Measurements from ENCODE around the gene SLC43A2.
"Not testable (repeated sequence)": the region's sequence is repeated elsewhere in the genome, so short reads cannot be mapped to it uniquely, and the experiment has no call there.

SLC43A2 gene

DNA sequence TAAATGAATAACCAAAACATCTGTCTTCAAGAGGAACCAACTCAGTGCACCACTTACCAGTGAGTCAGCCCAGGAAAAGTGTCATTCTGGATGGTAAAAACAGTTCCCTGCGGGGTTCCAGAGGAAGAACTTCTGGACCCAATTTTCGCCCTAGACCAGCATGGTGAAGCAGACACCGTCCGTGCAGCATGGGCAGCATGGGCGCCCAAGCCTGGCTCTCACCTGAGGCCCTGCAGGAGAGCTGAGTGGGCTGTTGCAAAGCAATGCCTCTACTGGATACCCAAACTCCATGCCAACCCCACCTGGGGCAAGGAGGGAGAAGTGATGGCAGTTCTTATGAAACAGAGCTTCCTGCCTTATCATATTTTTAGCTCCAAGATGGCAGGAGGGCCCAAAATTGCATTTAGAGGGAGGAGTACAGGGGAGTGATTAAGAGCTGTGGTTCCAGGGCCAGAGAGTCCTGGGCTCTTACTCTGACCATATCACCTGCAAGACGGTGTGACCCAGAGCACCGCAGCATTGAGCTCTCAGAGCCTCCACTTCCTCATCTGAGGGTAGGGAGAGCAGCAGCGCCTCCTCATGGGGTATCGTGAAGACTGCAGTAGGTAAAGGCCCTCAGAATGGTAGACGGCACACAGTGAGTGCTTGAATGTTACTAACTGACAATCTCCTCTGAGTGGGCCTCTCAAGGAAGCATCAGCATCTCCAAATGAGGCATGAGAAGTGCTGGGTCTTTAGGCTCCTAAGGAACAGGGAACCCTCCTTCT lies 95.6 kb downstream of the SLC43A2 start:
- DNase-seq = peak; percentile 27

DNA sequence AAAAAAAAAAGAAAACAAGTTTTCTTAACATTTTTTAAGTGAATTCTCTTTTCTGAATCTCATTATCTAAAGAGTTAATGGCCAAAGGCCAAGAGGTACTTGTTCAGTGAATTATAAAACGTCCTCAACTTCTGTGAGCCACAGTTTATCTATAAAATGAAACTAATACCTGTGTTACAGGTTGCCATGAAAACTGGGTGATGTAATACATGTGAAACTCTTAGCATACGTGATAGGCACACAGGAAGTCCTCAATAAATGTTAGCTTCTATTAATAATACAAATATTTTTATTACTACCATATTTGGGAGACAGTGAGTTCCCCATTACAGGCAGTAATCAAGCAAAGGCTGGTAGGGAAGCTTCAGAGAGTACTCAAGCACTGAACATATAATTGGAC lies 98.8 kb downstream of the SLC43A2 start:
- DNase-seq = no peak

DNA sequence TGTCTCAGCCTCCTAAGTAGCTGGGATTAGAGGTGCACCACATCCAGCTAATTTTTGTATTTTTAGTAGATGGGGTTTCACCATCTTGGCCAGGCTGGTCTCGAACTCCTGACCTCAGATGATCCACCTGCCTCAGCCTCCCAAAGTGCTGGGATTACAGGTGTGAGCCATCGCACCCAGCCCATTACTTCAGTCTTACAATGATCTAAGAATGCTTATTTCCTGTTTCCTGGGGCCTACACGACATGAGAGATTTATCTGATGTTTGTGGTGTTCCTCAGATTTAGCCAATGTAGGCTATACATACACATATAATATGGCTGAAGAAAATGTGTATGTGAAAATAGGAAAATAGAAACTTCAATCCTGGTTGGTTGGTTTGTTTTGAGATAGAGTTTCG lies 101.8 kb downstream of the SLC43A2 start:
- not testable (repeated sequence) for DNase-seq

DNA sequence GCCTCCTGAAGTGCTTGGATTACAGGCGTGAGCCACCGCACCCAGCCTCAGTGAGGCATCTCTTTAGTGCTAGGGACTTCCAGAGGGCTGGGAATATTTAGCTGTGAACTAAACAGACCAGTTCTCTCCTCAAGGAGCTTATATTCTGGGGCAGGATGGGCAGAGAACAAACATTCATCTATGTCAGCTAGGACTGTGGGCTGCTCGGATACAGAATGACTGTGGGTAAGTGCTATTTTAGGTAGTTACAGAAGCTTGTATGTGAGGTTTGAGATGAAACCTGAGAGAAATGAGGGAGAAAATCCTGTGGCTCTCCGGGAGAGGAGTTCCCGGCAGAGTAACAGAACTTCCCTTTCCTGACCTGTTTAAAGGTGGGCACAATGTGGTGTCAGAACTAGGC lies 106.0 kb downstream of the SLC43A2 start:
- DNase-seq = no peak

DNA sequence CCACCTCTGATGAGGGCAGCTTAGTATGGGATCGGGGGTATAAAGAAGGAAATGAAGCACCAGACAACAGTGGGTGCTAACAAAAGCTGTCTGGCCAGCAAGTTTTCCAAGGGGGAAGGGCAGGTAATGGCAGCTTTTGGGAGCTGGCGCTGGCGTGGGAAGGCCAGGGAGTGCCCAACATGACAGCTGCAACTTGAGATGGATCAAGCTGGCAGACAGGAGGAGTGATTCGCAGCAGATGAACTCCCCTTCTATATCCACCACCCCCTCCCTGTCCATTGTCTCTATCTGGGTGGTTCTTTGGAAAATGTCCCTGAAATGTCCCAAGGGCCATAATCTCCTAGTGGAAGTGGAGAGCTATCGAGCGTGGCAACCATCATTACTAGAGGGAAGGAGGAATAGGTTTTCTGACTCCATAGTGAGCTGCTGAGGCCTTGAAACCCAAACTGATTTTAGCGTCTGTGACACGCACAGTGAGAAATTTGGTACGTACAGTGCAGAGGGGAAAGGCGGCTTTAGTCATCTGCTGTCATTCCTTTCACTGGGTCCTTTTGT lies 107.5 kb downstream of the SLC43A2 start:
- DNase-seq = no peak

DNA sequence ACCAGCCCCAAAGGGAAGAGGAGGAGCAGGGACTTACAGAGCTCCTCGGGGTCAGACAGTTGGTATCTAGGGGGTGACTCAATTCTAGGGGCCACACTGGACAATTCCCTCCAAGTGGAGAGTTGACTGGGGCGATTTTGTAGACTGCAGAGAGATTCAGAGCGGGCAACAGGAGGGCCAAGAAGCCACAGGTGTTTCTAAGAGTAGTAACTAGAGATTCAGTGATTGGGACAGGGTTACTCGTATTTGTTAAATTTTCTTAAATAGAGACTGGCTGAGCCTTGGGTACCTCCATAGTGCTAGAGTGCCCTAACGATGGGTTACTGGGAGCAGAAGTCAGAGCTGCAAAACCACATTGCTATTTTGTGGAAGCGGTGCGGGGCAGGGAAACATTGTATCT lies 109.0 kb downstream of the SLC43A2 start:
- no peak for DNase-seq
